Stimulated activated CD4-positive, alpha-beta T cell treated with anti-CD3 and anti-CD28 coated beads, Interleukin-1b, Interleukin-23, amount 100 ng/mL, for 4 hours (primary cell): Measurements from ENCODE around the gene HDAC4.

Source experiments
- DNase-seq, 2 donors: peaks; one replicate each; pipeline ENCODE4 v3.0.0-alpha.2; 2020; ENCODE audit warnings: low read depth in 2 of 2

The HDAC4 gene

GRCh38 chr2:239155806-239156480 lies 244.9 kb downstream of the HDAC4 start:
- DNase-seq = no peak

- no peak for DNase-seq
These were observed 245.6 kb downstream of the HDAC4 start for GRCh38 chr2:239154971-239155805.

GRCh38 chr2:239153806-239154591 lies 246.8 kb downstream of the HDAC4 start:
- DNase-seq = no peak

- DNase-seq = no peak
These were observed 247.9 kb downstream of the HDAC4 start for GRCh38 chr2:239152916-239153305.

GRCh38 chr2:239152239-239152915 lies 248.4 kb downstream of the HDAC4 start:
- DNase-seq = no peak

- no peak for DNase-seq
These were observed 249.4 kb downstream of the HDAC4 start for GRCh38 chr2:239151201-239152131.

GRCh38 chr2:239150125-239151011 lies 250.5 kb downstream of the HDAC4 start:
- no peak for DNase-seq

GRCh38 chr2:239149501-239149900 lies 251.3 kb downstream of the HDAC4 start:
- no peak for DNase-seq

GRCh38 chr2:239148495-239149200 lies 252.2 kb downstream of the HDAC4 start:
- DNase-seq = no peak

- no peak for DNase-seq
These were observed 253.4 kb downstream of the HDAC4 start for GRCh38 chr2:239147376-239147775.

GRCh38 chr2:239146741-239147181 lies 254.1 kb downstream of the HDAC4 start:
- no peak for DNase-seq

- no peak for DNase-seq
These were observed 254.7 kb downstream of the HDAC4 start for GRCh38 chr2:239146011-239146641.

GRCh38 chr2:239145601-239146000 lies 255.2 kb downstream of the HDAC4 start:
- DNase-seq = no peak

- no peak for DNase-seq
These were observed 255.7 kb downstream of the HDAC4 start for GRCh38 chr2:239145106-239145505.

- DNase-seq = no peak
These were observed 256.2 kb downstream of the HDAC4 start for GRCh38 chr2:239144713-239144999.

- DNase-seq = peak in 1 of 2 donors; percentile 14
These were observed 256.7 kb downstream of the HDAC4 start for GRCh38 chr2:239143858-239144712.

- no peak for DNase-seq
These were observed 258.0 kb downstream of the HDAC4 start for GRCh38 chr2:239142806-239143205.

GRCh38 chr2:239142296-239142695 lies 258.5 kb downstream of the HDAC4 start:
- no peak for DNase-seq
